Colonic mucosa (tissue), 4 donors: ENCODE data around the gene DIDO1. TPM values are rescaled to one million over a fixed set of nuclear protein-coding genes. Genes with fewer than 3 reads are reported as not detected.

Experiments used
- DNase-seq: peaks from one replicate; pipeline ENCODE4 v3.0.0-alpha.2; 2020
- H3K27ac ChIP-seq: fragments of 200-600 bp; one replicate; pipeline ENCODE4 v1.8.0; 2021
- H3K27me3 ChIP-seq: fragments of 200-600 bp; one replicate; pipeline ENCODE4 v1.8.0; 2021
- H3K36me3 ChIP-seq: fragments of 200-600 bp; one replicate; pipeline ENCODE4 v1.8.0; 2021
- H3K4me1 ChIP-seq: fragments of 200-600 bp; one replicate; pipeline ENCODE4 v1.8.0; 2021; ENCODE audit warnings: mild to moderate bottlenecking
- H3K4me3 ChIP-seq: fragments of 200-600 bp; one replicate; pipeline ENCODE4 v1.8.0; 2021
- H3K9ac ChIP-seq, 2 donors: one replicate each; pipeline ENCODE4 v1.7.0; 2013; ENCODE audit warnings: control low read depth in 2 of 2, low read depth in 2 of 2, low read length in 2 of 2
- H3K9me3 ChIP-seq: fragments of 200-600 bp; one replicate; pipeline ENCODE4 v1.8.0; 2021
- CTCF ChIP-seq: fragments of 200-600 bp; IDR thresholded peaks from one replicate; pipeline ENCODE4 v1.8.0; 2022; ENCODE audit warnings: antibody characterized with exemption, mild to moderate bottlenecking
- intact Hi-C: fragments of 100-400 bp; cut with DNase I; formaldehyde crosslinking; loops from one replicate; pipeline ENCODE4 v1.14.1; 2022
- total RNA-seq, 2 donors: library from RNA; stranded (reverse); fragmentation: NEBNext Ultra II Directional in 1 of 2; extraction: Animal tissue kit (Norgen Biotek cat#: 25700) in 1 of 2; gene quantifications; one replicate each; pipeline ENCODE4 v1.2.1, GENCODE V29; 2021
- donor health status: healthy.
- donor health status: DM: no; HTN: no; CAD: no.
- donor health status: DM: no; HTN: no; CAD: no.

Gene DIDO1
- total RNA-seq, 2 donors from 2014 or later = 41.4 to 50.4 TPM

DNA sequence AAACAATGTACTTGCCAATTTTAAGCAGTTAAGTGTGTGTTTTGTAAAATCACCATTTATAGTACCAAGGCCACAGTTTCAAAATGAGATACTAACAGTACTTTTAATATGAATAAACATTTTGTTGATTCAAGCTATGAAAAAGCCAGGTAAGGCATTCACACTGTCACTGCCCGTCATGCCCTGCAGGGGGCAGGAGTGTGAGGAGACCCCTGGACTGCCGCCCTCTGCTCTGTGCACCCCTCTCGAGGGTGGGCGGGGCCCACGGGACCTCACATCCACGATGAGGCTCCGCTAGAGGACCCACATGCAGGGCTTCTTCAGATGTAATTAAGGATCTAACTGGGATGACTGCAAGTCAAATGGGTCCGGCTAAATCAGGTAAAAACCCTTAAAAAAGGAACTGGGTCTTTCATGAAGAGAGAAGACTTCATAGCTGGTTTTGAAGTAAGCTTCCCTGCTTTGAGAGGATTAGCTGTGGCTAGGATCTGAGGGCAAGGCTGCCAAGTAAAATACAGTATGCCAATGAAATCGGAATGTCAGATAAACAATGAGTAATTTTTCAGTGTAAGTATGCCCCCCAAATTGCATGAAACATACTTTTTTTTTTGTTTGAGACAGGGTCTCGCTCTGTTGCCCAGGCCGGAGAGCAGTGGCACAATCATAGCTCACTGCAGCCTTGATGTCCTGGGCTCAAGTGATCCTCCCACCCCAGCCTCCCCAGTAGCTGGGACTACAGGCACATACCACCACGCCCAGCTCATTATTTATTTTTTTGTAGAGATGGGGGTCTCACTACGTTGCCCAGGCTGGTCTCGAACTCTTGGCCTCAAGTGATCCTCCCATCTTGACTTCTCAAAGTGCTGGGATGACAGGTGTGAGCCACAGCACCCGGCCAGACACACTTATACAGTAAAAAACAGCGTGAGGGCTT lies 18.7 kb downstream of the DIDO1 start:
- no peaks in the 10 kb centered on the region for H3K4me1 ChIP-seq
- no peaks in the 10 kb centered on the region for H3K27me3 ChIP-seq
- no peak for DNase-seq
- no peaks in the 10 kb centered on the region for H3K9me3 ChIP-seq
- TF ChIP-seq CTCF = peak; percentile 24
- H3K4me3 ChIP-seq = no peak overlapping the region
- intact Hi-C loops = no loop called here
- H3K9ac ChIP-seq = no peak overlapping the region
- H3K36me3 ChIP-seq = peaks cover 44% of the 10 kb centered on the region
- H3K27ac ChIP-seq = no peak overlapping the region

DNA sequence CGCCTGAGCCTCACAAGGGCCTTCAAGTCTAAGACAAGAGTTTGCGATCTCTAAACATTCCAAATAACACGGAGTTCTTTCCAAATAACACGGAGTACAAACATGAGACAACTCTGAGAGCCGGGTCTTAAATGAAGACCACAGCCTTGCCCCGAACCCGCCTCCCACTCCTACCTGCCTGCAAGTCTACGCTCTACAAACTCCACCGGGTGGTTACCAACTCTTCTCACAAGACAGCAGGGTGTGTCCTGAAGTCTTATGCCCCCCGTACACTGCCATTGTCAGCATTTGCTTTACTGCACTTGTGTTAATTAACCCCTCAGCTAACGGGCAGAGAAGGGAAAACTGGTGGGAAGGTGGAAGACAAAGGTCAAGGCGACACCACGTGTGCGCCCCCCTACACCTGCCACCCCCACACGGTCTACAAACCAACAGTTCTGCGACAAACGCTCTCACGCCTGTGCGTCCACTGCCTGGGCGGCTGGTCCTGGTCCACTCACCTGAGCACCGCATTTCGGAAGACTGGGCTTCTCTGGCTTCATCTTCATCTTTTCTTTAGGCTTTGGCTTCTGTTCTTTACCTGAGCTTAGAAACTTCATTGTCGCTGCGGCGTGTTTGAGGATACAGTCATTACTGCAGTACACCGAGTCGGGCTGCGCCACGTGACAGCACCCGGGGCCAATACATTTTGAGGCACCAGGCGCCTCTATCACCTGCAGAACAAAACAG lies 19.5 kb downstream of the DIDO1 start:
- intact Hi-C loops = no loop called here

GRCh38 chr20:62906209-62906608 lies 20.1 kb downstream of the DIDO1 start:
- H3K9ac ChIP-seq = no peak overlapping the region
- no peaks in the 10 kb centered on the region for H3K9me3 ChIP-seq
- H3K4me1 ChIP-seq = no peaks in the 10 kb centered on the region
- no peaks in the 10 kb centered on the region for H3K27me3 ChIP-seq
- TF ChIP-seq CTCF = no peak
- peaks cover 35% of the 10 kb centered on the region for H3K36me3 ChIP-seq
- DNase-seq = no peak
- no peak overlapping the region for H3K4me3 ChIP-seq
- H3K27ac ChIP-seq = no peak overlapping the region
- intact Hi-C loops = no loop called here

More for the DNA sequence above, 19.5 kb downstream of the DIDO1 start:
- Histone ChIP-seq H3K4me3 (no peak overlapping the region), H3K4me1 (no peaks in the 10 kb centered on the region), H3K36me3 (peaks cover 41% of the 10 kb centered on the region), H3K9ac (no peak overlapping the region), H3K9me3 (no peaks in the 10 kb centered on the region), H3K27ac (no peak overlapping the region), H3K27me3 (no peaks in the 10 kb centered on the region)
- TF ChIP-seq CTCF = no peak
- DNase-seq = no peak

DNA sequence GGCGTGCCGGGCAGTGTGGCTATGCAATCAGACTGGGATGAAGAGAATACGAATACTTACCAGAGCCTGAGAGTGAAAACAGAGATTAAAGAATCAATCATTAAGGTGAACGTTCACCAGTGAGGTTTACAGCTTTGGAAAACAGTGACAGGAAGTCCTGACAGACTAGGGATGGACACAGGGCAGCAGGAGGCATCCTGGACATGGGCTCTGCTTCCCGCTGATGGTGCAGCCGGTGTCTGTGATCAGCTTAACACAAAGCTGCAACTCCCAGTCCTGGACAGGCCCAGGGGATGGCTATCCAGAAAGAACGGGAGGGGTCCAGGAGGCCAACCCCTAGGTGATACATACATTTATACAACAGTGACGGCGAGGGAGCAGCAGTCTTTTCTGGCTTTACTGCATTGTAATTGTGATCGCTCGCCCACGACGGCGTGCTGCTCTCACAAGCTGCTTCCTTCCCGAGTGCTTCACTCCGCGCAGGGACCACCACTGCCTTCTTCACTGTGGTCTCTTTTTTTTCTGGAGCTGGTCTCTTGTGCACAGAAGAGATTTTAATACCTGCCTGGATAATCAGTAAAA lies 20.7 kb downstream of the DIDO1 start:
- intact Hi-C loops = no loop called here
- no peak overlapping the region for H3K4me3 ChIP-seq
- H3K9me3 ChIP-seq = no peaks in the 10 kb centered on the region
- H3K36me3 ChIP-seq = peaks cover 33% of the 10 kb centered on the region
- no peaks in the 10 kb centered on the region for H3K27me3 ChIP-seq
- no peak for DNase-seq
- no peak for TF ChIP-seq CTCF
- H3K4me1 ChIP-seq = no peaks in the 10 kb centered on the region
- no peak overlapping the region for H3K9ac ChIP-seq
- no peak overlapping the region for H3K27ac ChIP-seq

DNA sequence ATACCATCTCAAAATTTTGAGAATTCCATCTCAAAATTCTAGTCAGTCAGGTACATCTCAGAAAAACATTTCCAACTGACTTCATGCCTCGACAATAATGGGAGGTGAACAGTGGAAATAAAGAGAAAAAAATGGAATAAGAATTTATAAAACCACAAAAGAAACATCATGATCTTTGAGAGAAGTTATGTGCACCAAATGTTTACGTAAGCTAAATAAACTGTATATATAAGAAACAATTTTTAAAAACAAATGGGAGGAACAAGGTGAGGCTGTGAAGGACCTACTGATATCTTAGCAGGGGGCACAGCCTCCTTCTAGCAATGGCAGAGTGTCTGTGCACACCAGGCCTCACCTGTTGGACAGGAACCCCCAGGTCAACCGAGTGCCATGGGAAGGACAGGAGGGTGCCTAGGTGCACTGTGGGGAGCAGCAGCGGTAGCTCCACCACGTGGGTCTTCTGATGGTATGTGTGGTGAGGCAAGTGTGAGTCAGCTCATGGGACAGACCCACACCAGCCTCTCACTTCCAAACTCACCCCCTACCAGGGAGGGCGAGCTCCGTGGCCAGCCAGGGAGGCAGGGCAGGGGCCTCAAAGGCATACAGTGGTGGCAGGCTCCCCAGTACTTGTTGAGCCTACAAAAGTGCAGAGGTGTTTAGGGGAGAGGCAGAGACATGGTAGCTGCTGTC lies 23.2 kb downstream of the DIDO1 start:
- TF ChIP-seq CTCF = no peak
- intact Hi-C loops = no loop called here
- no peak for DNase-seq
- H3K4me1 ChIP-seq = peaks cover 13% of the 10 kb centered on the region
- H3K27me3 ChIP-seq = no peaks in the 10 kb centered on the region
- H3K36me3 ChIP-seq = peaks cover 29% of the 10 kb centered on the region
- H3K4me3 ChIP-seq = no peak overlapping the region
- no peak overlapping the region for H3K27ac ChIP-seq
- H3K9ac ChIP-seq = no peak overlapping the region
- no peaks in the 10 kb centered on the region for H3K9me3 ChIP-seq
